GM18861 (cell line): Measurements from ENCODE around the gene SYT14.
"Not testable (repeated sequence)": the region's sequence is repeated elsewhere in the genome, so short reads cannot be mapped to it uniquely, and the experiment has no call there.

Source experiments
- ATAC-seq: cut with Tn5 transposase; IDR thresholded peaks from one replicate; pipeline ENCODE4 v1.9.1; 2021; ENCODE audit not compliant: unreplicated experiment

Gene SYT14

DNA sequence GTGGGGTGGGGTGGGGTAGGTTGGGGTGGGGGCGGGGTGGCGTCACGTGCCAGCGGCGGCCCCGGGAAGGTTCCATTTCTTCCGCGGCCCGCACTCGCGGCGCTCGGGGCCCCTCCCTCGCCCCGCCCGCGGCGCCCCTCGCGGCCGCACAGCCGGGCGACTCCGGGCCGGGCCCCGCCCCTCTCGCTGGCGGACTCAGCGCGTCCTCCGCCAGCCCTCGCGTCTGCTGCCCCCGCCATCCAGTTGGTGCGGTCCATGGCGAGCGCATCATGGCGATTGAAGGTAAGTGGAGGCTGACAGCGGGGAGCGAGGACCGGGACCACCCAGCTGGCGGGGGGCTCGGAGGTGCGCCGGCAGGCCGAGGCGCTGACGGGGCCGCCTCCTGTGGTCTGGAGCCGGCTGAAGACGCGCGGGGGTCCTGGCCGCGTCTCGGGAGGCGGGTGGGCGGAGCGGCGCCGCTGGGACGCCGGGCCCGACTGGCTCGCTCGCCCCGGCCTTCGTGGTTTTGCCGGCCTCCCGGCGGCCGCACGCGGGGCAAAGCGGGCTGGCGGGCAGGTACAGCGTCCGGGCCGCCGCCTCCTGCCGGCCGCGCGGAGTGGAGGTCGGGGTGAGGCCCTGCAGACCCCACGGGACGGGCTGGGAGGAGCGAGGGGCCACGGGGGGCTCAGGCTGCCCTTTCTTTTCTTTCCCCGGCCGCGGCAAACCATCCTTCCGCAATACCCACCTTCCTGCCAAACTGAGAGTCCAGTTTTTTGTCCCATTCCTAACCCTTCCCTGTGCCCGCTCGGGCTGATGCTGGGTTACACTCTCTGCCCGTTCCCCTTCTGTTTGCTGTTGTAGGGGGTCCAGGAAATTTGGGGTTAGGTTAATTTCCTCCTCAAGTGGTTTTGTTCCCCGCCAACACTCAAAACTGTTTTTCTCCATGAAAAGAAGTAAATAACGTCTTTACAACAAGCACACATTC is at the start of gene SYT14:
Gene SYT14 (plus strand): TSS at position 222 of the 964 bp plus-strand sequence. CDS start 48 bp downstream, at position 270.
- ATAC-seq, result no peak

DNA sequence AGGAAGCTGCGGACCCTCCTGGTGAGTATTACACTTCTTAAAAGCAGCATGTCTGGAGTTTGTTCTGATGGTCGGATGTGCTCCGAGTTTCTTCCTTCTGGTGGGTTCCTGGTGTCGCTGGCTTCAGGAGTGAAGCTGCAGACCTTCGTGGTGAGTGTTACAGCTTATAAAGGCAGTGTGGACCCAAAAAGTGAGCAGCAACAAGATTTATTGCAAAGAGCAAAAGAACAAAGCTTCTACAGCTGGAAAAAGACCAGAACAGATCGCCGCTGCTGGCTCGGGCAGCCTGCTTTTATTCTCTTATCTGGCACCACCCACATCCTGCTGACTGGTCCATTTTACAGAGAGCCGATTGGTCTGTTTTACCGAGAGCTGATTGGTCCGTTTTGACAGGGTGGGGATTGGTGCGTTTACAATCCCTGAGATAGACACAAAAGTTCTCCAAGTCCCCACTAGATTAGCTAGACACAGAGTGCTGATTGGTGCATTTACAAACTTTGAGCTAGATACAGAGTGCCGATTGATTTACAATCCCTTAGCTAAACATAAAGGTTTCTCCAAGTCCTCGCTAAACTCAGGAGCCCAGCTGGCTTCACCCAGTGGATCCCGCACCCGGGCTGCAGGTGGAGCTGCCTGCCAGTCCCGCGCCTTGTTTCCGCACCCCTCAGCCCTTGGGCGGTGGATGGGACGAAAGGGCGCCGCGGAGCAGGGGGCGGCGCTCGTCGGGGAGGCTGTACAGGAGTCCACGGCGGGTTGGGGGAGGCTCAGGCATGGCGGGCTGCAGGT is 49.5 kb upstream of the SYT14 start:
- not testable (repeated sequence) for ATAC-seq

DNA sequence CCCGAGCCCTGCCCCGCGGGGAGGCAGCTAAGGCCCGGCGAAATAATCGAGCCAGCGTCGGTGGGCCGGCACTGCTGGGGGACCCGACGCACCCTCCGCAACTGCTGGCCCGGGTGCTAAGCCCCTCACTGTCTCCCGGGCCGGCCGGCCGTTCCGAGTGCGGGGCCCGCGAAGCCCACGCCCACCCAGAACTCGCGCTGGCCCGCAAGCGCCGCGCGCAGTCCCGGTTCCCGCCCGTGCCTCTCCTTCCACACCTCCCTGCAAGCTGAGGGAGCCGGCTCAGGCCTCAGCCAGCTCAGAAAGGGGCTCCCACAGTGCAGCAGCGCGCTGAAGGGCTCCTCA is 49.0 kb upstream of the SYT14 start:
- ATAC-seq, result no peak

DNA sequence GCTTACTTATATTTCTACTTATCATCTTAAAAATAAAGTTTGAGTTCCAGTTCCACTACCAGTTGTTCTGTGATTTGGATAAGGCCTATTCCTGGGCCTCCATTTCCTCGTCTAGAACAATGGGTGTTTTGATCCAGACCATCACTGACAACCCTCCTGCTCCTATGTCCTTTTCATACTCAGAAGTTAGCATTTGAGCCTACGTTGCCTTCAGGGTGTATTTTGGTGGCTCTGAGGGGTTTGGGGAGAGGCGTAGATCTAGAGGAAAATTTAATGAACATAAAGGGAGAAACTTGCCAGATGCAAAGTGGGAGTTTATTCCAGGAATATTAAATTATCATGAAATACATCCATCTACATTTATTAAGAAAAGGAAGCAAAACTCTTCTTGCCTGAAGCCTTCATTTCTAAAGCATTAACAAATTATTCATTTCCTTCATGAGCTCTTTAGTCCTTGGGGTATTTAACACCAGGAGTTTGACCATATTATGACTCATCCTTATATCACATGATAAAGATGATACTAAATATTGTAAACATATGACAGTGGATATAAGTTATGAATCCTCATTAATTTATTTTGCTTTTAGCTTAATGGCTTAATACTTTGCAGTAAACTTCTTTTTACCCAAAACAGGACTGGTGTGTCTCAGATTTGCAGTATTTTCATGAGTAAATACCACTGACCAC is 47.2 kb upstream of the SYT14 start:
- no peak for ATAC-seq

DNA sequence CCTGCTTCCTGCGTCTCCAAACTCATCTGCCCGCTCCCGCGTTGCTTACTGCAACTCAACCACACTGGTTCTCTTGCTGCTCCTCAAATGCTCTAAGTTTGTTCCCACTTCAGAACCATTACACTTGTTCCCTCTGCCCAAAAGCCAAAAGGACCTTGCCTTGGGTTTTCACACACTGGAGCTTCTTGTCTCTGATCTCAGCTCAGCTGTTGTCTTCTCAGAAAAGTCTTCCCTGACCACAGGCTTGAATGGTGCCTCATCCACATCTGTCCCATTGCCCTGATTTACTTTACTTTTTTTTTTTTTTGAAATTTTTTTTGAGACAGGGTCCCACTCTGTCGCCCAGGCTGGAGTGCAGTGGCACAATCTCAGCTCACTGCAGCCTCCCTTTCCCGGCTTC is 44.3 kb upstream of the SYT14 start:
- ATAC-seq, result no peak

DNA sequence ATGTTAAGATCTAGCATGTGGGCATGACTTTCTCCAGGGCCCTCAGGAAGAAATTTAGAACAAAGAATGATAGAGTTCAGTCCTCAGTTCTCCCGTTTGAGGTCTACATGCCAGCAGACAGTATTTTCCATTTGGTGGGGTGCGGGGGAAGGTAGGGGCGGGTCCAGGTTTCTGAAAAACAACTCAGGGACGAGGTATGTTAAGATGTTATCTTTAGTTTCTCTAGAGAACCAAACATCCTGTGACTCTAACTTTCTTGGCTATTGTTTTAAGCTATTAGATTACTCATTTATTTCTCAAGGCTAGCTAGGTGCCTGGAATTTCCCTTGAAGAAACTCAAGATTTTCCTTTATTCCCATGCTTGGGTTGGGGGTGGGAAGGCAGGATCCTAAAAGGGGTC is 42.3 kb upstream of the SYT14 start:
- ATAC-seq, result no peak

DNA sequence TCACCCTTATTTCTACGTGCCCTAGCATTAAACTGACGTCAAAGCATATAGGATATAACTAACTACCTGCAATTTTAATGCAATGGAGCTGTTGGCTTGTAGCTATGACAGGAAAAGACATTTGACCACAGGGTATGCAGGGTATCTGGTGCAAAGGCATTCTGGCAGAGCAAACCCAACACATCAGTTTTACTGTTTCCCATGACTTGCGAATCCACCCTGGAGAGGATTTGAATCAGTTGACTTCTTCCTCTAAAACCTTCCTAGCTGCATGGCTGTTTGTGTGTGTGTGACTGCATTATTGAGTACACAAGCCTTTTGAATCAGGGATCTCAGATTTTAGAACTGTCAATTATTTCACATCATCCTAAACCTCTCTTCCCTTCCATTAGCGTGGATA is 41.7 kb upstream of the SYT14 start:
- ATAC-seq, result no peak

DNA sequence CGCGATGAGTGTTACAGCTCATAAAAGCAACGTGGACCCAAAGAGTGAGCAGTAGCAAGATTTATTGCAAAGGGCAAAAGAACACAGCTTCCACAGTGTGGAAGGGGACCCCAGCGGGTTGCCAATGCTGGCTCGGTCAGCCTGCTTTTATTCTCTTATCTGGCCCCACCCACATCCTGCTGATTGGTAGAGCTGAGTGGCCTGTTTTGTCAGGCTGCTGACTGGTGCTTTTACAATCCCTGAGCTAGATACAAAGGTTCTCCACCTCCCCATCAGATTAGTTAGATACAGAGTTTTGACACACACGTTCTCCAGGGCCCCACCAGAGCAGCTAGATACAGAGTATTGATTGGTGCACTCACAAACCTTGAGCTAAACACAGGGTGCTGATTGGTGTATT is 39.7 kb upstream of the SYT14 start:
- not testable (repeated sequence) for ATAC-seq

DNA sequence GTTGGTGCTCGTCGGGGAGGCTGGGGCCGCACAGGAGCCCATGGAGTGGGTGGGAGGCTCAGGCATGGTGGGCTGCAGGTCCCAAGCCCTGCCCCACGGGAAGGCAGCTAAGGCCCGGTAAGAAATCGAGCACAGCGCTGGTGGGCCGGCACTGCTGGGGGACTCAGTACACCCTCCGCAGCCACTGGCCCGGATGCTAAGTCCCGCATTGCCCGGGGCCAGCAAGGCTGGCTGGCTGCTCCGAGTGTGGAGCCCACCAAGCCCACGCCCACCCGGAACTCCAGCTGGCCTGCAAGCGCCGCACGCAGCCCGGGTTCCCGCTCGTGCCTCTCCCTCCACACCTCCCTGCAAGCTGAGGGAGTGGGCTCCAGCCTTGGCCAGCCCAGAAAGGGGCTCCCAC is 39.2 kb upstream of the SYT14 start:
- not testable (repeated sequence) for ATAC-seq

DNA sequence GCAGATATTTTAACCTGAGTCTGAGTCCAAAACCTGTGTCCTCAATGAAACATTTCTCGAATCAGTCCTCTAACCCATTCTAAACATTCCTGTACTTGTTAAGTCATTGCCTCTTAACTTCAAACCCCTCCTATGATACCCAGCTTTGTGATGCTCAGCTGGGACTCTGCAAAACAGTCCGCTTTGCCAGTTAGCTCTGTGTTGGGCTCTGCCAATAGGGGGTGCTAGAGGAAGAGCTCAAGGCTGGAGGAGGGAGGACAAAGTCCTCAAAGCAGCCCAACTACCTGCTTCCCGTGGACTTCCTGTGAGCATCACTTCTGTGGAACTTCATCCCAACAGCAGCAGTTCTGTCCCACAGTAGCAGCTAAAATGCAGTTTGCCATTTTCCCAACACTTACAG is 38.1 kb upstream of the SYT14 start:
- ATAC-seq, result no peak

DNA sequence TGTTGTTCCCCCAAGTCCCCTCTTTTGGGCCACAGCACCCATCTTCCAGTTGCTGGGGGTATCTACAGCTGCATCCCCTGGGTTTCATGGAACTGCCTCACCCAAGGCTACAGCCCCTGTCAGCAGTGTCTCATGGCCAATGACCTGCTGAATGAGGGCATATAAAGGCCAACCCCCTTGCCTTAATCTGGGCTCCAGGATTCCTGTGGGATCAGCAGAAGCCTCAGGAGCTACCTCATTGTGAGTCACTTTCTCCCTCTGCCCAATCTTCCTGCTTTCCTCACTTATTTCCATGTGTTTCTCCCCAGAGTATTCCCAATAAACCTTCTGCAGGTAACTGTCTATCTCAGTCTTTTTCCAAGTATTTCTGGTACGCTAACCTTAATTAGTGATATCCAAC is 37.3 kb upstream of the SYT14 start:
- no peak for ATAC-seq

DNA sequence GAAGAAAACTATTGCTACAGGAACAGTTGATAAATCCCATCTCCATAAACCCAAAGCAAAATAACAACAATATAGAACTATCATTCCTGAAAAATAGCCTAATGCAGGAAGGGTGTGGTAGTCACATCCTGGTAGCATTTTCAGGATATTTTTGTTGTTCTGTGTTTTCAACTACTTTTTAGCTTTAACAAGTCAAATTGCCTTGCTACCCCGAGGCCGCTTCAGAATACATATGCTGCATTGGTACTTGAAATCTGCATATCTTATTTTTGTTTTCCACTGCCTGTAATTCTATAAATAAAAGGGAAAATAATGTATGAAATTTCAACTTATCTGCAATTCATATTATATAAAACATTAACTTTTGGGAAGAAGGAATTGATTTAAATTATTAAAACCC is 36.8 kb upstream of the SYT14 start:
- no peak for ATAC-seq

DNA sequence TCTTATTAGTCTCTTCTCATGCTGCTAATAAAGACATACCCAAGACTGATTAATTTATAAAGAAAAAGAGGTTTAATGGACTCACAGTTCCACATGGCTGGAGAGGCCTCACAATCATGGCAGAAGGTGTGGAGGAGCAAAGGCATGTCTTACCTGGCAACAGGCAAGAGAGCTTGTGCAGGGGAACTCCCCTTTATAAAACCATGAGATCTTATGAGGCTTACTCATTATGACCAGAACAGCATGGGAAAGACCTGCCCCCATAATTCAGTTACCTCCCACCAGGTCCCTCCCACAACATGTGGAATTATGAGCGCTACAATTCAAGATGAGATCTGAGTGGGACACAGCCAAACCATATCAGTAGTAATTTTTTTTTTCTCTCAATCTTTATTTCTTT is 33.2 kb upstream of the SYT14 start:
- ATAC-seq, result not testable (repeated sequence)

DNA sequence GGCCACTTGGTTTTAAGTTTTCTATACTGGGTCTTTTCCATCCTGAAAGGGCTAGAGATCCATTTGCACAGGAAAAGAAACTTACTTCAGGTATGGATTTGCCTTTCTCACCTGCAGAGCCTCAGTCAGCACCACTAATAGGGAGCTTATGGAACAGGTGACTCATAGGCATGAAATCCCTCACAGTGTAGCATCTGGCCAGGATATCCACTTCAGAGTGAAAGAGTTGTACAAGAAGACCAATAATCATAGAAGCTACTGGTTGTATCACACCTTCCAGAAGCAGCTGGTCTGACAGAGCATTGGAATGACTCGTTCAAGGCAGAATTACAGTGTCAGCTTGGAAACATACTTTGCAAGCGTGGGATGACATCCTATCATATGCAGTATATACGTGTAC is 26.3 kb upstream of the SYT14 start:
- no peak for ATAC-seq

DNA sequence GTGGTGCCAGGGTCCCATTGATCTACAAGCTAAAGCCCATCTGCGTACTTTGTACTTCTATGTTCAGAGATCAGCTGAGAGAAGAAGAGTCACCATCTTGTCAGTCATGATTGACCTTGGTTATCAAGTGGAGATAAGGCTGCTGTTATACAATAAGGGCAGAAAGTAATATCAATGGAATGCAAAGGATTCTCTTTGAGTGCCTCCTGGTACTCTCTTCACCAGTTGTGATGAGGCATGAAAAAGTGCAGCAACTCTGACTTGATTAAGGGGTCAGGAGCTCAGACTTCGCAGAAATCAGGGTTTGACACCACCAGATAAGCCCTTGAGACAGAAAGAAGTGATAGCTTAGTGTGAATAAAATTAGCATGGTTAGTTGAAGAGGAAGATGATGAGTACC is 25.7 kb upstream of the SYT14 start:
- ATAC-seq, result no peak

DNA sequence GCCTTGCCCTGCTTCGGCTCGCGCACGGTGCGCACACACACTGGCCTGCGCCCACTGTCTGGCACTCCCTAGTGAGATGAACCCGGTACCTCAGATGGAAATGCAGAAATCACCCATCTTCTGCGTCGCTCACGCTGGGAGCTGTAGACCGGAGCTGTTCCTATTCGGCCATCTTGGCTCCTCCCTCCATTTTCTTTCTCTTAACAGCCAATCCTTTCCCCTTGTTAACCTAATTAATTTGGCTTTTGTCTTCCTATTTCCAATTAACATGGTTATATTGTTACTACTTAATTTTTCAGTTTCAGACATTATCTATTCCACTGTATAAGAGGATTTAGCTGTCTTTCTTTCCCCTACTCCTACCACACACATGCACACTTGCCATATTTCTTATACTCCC is 18.4 kb upstream of the SYT14 start:
- ATAC-seq, result not testable (repeated sequence)

DNA sequence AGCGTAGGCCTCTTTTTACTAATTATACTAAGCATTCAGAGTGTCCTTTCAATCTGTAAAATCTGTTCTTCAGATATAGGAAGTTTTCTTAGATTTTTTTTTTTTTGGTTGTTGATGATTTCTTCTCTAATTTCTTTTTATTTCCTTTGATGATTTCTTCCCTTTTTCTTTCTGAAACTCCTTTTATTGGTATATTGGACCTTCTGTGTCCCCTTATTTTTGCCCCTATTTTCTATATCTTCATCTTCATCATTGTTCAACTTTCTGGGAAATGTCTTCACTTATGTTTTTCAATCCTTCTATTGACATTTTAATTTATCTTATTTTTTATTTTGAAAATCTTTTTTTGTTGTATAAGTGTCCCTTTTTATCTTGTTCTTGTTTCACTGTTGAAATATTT is 17.2 kb upstream of the SYT14 start:
- ATAC-seq, result no peak

DNA sequence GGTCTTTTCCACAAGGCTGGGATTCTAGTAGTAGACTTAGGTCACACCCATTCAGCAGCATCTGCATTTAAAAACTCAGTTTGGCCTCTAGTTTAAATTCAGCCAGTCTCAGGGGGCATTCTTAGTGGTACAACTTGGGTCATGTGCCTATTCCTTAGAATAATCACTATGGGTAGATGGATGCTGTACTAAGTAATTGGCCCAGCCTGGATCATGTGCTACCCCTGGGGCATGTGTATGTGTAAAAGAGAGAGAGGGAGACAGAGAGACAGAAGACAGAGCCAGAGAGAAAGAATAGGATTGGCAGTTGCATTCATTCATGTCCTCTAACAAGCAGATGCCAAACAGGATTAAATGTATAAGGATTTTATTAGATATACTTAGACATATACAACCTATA is 13.6 kb upstream of the SYT14 start:
- ATAC-seq, result no peak

DNA sequence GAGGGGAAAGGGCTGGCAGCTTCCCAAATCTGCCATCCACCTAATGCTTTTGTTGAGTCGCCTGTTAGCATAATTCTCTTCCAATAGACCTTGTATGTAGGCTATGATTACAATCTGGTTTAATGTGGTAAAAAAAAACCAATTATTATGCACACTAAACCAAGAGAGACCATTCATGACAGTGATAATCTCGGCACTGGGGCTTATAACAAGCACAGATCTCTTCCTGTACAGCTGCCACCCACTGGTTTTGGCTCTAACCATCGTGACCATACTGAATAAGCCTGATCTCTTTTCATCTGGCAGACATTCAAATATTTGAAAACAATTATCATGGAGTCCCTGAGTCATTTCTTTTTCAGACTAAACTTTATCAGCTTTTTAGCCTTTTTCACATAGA is 12.0 kb upstream of the SYT14 start:
- no peak for ATAC-seq

DNA sequence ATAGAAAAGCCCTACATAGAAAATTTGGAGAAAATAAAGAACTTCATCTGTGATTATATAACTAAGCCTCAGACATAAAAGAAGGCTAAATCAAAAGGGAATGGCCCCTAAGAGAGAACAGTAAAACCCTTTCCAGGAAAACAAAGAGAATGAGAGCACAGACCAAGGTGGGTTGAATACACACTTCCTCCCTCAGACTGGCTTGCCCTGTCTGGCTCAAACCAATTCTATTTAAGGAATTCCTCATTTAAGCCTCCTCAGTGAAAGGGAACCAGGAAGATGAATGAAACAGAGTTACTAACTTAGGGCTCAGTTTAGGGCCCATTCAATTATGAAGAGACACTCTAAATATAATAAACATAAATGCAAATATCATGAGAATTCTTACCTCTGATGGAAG is 10.6 kb upstream of the SYT14 start:
- ATAC-seq, result no peak

DNA sequence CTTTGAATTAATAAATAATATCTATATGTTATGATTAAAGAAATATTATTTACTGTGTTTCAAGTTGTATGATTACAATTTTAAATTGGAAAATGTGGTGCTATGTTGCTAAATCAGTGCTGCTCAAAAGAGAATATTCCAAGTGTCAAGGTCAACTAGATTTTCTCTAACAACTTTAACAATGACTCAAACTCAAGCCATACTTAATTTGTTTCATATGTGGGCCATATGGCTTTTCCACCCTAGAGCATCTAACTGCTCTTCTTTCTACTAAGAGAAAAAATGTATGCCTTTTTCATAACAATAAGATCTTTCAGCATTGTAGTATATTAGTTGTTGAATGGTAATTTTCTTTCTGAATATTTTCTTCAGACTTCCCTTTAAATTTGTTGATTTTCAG is 8.3 kb upstream of the SYT14 start:
- ATAC-seq, result no peak

DNA sequence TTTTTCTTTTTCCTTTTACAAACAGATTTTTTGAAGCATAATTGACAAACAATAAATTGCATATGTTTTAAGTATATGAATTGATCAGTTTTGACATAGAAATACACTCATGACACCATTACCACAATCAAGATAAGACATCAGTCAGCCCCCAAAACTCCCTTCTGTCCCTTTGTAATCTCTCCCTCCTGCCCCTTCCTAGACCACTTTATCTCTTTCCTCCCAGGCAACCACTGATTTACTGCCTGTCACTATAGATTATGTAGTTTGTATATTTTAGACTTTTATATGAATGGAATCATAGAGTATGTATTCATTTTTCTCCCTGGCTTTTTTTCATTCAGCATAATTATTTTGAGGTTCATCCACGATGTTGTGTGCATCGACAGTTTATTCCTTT is 6.9 kb upstream of the SYT14 start:
- ATAC-seq, result no peak
